Mesenchymal stem cell (in vitro differentiated cells and primary cell): ENCODE results near the gene MED29. TPM values are rescaled to one million over a fixed set of nuclear protein-coding genes. Genes with fewer than 3 reads are reported as not detected.
A peak's percentile ranks its signal among the peaks of the same experiment; 100 is the strongest.

Experiments
- DNase-seq: peaks from one replicate; pipeline ENCODE4 v3.0.0-alpha.2; 2013
- H2AFZ ChIP-seq: one replicate; pipeline ENCODE4 v1.6.1; 2013; ENCODE audit warnings: low read depth, mild to moderate bottlenecking, control low read depth, inconsistent platforms, low read length, moderate library complexity
- H2AK5ac ChIP-seq: 2 replicates; pipeline ENCODE4 v1.6.1; 2013; ENCODE audit warnings: low read length, moderate library complexity, mild to moderate bottlenecking, inconsistent platforms; ENCODE audit not compliant: severe bottlenecking
- H2BK120ac ChIP-seq: one replicate; pipeline ENCODE4 v1.6.1; 2013; ENCODE audit warnings: low read depth, mild to moderate bottlenecking, inconsistent platforms, low read length, moderate library complexity
- H2BK12ac ChIP-seq, 2 experiments: one replicate each; pipeline ENCODE4 v1.6.1; 2013; ENCODE audit warnings: inconsistent platforms in 2 of 2, low read length in 2 of 2, mild to moderate bottlenecking in 2 of 2, moderate library complexity in 2 of 2, control low read depth in 1 of 2
- H2BK15ac ChIP-seq: one replicate; pipeline ENCODE4 v1.6.1; 2013; ENCODE audit warnings: mild to moderate bottlenecking, low read depth, inconsistent platforms; ENCODE audit not compliant: poor library complexity, severe bottlenecking
- H2BK5ac ChIP-seq: 2 replicates; pipeline ENCODE4 v1.6.1; 2013; ENCODE audit warnings: low read depth, mild to moderate bottlenecking, low read length, control low read depth, inconsistent platforms; ENCODE audit not compliant: poor library complexity, severe bottlenecking
- H3K14ac ChIP-seq, 2 experiments: one replicate each; pipeline ENCODE4 v1.6.1; 2013; ENCODE audit warnings: inconsistent platforms in 2 of 2, low read length in 2 of 2, control low read depth in 1 of 2, mild to moderate bottlenecking in 1 of 2, moderate library complexity in 1 of 2
- H3K18ac ChIP-seq, 2 experiments: one replicate each; pipeline ENCODE4 v1.6.1; 2013; ENCODE audit warnings: inconsistent platforms in 2 of 2, low read length in 2 of 2, control low read depth in 1 of 2, low read depth in 1 of 2, mild to moderate bottlenecking in 1 of 2
- H3K23ac ChIP-seq, 2 experiments: one replicate each; pipeline ENCODE4 v1.6.1; 2013; ENCODE audit warnings: inconsistent platforms in 2 of 2, low read length in 2 of 2, mild to moderate bottlenecking in 2 of 2, moderate library complexity in 2 of 2, control low read depth in 1 of 2
- H3K27ac ChIP-seq: 2 replicates; pipeline ENCODE4 v1.5.1; 2013; ENCODE audit warnings: mild to moderate bottlenecking, moderate library complexity, low read length, control low read depth, inconsistent platforms; ENCODE audit not compliant: poor library complexity, severe bottlenecking
- H3K27me3 ChIP-seq, 2 experiments: 2 replicates each; pipeline versions ENCODE4 v1.6.1 to v1.7.0; 2013; ENCODE audit warnings: low read length in 2 of 2, mild to moderate bottlenecking in 2 of 2, moderate library complexity in 2 of 2, control low read depth in 1 of 2, inconsistent platforms in 1 of 2; ENCODE audit not compliant: control insufficient read depth in 1 of 2, insufficient read depth in 1 of 2
- H3K36me3 ChIP-seq, 2 experiments: 2 replicates each; pipeline versions ENCODE4 v1.6.1 to v1.7.0; 2013; ENCODE audit warnings: low read length in 2 of 2, control low read depth in 1 of 2, inconsistent platforms in 1 of 2, low read depth in 1 of 2, mild to moderate bottlenecking in 1 of 2; ENCODE audit not compliant: insufficient read depth in 2 of 2, control insufficient read depth in 1 of 2
- H3K4ac ChIP-seq, 2 experiments: one replicate each; pipeline ENCODE4 v1.6.1; 2013; ENCODE audit warnings: inconsistent platforms in 2 of 2, low read length in 2 of 2, mild to moderate bottlenecking in 2 of 2, moderate library complexity in 2 of 2, control low read depth in 1 of 2, low read depth in 1 of 2
- H3K4me1 ChIP-seq: 2 replicates; pipeline ENCODE4 v1.6.1; 2013; ENCODE audit warnings: low read depth, low read length, control low read depth; ENCODE audit not compliant: control insufficient read depth, insufficient read depth
- H3K4me2 ChIP-seq: 2 replicates; pipeline ENCODE4 v1.6.1; 2013; ENCODE audit warnings: low read length, mild to moderate bottlenecking, inconsistent platforms; ENCODE audit not compliant: poor library complexity, severe bottlenecking
- H3K4me3 ChIP-seq, 2 experiments: 2 replicates each; pipeline versions ENCODE4 v1.5.1 to v1.7.0; 2013; ENCODE audit warnings: low read length in 2 of 2, mild to moderate bottlenecking in 2 of 2, control low read depth in 1 of 2, low read depth in 1 of 2; ENCODE audit not compliant: insufficient read depth in 1 of 2
- H3K79me1 ChIP-seq: replicated peaks from 2 replicates; pipeline ENCODE4 v1.6.1; 2013; ENCODE audit warnings: mild to moderate bottlenecking, control low read depth, low read length, inconsistent platforms; ENCODE audit not compliant: poor library complexity, severe bottlenecking
- H3K9ac ChIP-seq: 2 replicates; pipeline ENCODE4 v1.7.0; 2013; ENCODE audit warnings: mild to moderate bottlenecking, low read length, moderate library complexity
- H3K9me3 ChIP-seq: 2 replicates; pipeline ENCODE4 v1.7.0; 2013; ENCODE audit warnings: mild to moderate bottlenecking, low read length; ENCODE audit not compliant: control insufficient read depth
- H4K8ac ChIP-seq: one replicate; pipeline ENCODE4 v1.6.1; 2013; ENCODE audit warnings: inconsistent platforms, mild to moderate bottlenecking, low read length, moderate library complexity
- H4K91ac ChIP-seq: one replicate; pipeline ENCODE4 v1.6.1; 2013; ENCODE audit warnings: mild to moderate bottlenecking, low read length, inconsistent platforms
- WGBS: methylation state at CpG from one replicate; pipeline ENCODE4 v1.1.7; 2013; ENCODE audit warnings: mixed read lengths; 5-methylcytosine and 5-hydroxymethylcytosine counted together
- polyA plus RNA-seq, 2 experiments: library from polyadenylated mRNA; stranded (reverse); fragments of 200-250 nt; gene quantifications; one replicate each; pipeline ENCODE4 v1.2.3, GENCODE V29; 2013

MED29 gene, protein sequence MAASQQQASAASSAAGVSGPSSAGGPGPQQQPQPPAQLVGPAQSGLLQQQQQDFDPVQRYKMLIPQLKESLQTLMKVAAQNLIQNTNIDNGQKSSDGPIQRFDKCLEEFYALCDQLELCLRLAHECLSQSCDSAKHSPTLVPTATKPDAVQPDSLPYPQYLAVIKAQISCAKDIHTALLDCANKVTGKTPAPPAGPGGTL
- polyA plus RNA-seq (2013, experiment 1 of 2), result 31.3 TPM
- 31.7 TPM for polyA plus RNA-seq (2013, experiment 2 of 2)

DNA sequence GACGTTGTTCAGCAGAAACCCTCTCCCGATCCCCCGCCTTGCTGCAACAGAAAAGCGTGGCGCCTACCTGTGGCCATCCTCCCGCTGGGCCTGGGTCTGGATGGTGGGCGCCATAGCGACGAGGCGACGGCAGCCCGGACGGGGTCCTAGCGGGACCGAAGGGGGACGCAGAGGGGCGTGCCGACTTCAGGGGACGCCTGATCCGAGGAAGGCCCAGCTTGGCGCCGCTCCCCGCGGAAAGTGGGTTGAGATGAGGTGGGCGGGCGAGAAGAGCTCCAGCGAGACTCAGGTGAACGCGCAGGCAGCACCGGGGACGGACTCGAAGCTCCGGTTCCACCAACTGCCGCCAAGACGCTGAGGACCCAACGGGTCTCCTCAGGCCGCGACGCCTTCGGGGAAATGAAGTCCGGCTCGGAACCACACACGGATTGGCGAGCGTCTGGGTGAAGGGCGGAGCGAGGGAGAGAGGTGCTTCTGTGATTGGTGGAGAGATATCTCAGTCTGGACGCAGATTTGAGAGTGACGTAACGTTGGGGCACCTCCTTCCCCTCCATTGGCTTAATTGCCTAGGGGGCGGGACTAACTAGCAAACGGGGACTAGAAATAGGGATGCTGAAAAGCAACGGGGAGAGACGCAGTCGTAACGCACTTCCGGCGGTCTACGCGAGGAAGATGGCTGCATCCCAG, at the start of gene MED29, which contains the start of gene PAF1:
Gene MED29 (plus strand): TSS at position 628 of the 687 bp plus-strand sequence. CDS start 45 bp downstream, at position 673.
Gene PAF1 (minus strand): TSS at position 356 of the 687 bp plus-strand sequence. CDS start 242 bp downstream, at position 114.
- H3K9me3 ChIP-seq, result no peaks in the 10 kb centered on the region
- peak within 1 kb of the TSS; percentile 69 to 88 for H3K4ac ChIP-seq
- H4K91ac ChIP-seq, result peak within 1 kb of the TSS; percentile 90
- peak within 1 kb of the TSS; percentile 93 for H4K8ac ChIP-seq
- peaks cover 29% of the 10 kb centered on the region for H3K79me1 ChIP-seq
- no peak within 1 kb of the TSS for H2BK12ac ChIP-seq
- peak within 1 kb of the TSS; percentile 94 for H2AFZ ChIP-seq
- H2BK5ac ChIP-seq, result peak within 1 kb of the TSS; percentile 88
- H3K9ac ChIP-seq, result peak within 1 kb of the TSS; percentile 98
- peak within 1 kb of the TSS; percentile 88 to 100 for H3K4me3 ChIP-seq
- H3K23ac ChIP-seq, result peak within 1 kb of the TSS in 1 of 2 experiments; percentile 46
- H2AK5ac ChIP-seq, result peak within 1 kb of the TSS; percentile 46
- peak within 1 kb of the TSS; percentile 96 to 99 for H3K18ac ChIP-seq
- H3K36me3 ChIP-seq, result peaks cover 48 to 62% of the 10 kb centered on the region in 2 experiments
- peak within 1 kb of the TSS; percentile 78 for H2BK120ac ChIP-seq
- DNase-seq, result peak; percentile 100
- H3K4me1 ChIP-seq, result peaks cover 15% of the 10 kb centered on the region
- peak within 1 kb of the TSS; percentile 97 for H3K27ac ChIP-seq
- peak within 1 kb of the TSS; percentile 94 for H2BK15ac ChIP-seq
- H3K27me3 ChIP-seq, result no peaks in the 10 kb centered on the region
- H3K14ac ChIP-seq, result peak within 1 kb of the TSS; percentile 9 to 85
- WGBS, result under 1% methylated on average over 60 of the region's 60 CpGs
- H3K4me2 ChIP-seq, result peak within 1 kb of the TSS; percentile 79

GRCh38 chr19:39341719-39342604, 49.2 kb upstream of the MED29 start, which contains the start of gene SAMD4B:
Gene SAMD4B (plus strand): TSS chr19:39342421. CDS start chr19:39356894, 14,473 bp downstream.
- WGBS, result 2% methylated on average over 46 of the region's 105 CpGs
- H4K8ac ChIP-seq, result peak within 1 kb of the TSS; percentile 66
- peak within 1 kb of the TSS; percentile 94 for H3K9ac ChIP-seq
- H3K4me2 ChIP-seq, result peak within 1 kb of the TSS; percentile 72
- H3K79me1 ChIP-seq, result peaks cover 30% of the 10 kb centered on the region
- H3K4me3 ChIP-seq, result peak within 1 kb of the TSS; percentile 74 to 86
- peak within 1 kb of the TSS; percentile 63 to 71 for H3K14ac ChIP-seq
- no peak within 1 kb of the TSS for H2BK12ac ChIP-seq
- H2AFZ ChIP-seq, result peak within 1 kb of the TSS; percentile 30
- peaks cover 10% of the 10 kb centered on the region for H3K4me1 ChIP-seq
- peak within 1 kb of the TSS; percentile 24 to 90 for H3K4ac ChIP-seq
- H3K27ac ChIP-seq, result peak within 1 kb of the TSS; percentile 56
- no peaks in the 10 kb centered on the region for H3K9me3 ChIP-seq
- peak within 1 kb of the TSS; percentile 78 for H2BK15ac ChIP-seq
- no peaks in the 10 kb centered on the region for H3K27me3 ChIP-seq
- peak within 1 kb of the TSS; percentile 70 for H4K91ac ChIP-seq
- H3K18ac ChIP-seq, result peak within 1 kb of the TSS; percentile 74 to 79
- no peak within 1 kb of the TSS for H2BK5ac ChIP-seq
- H2BK120ac ChIP-seq, result peak within 1 kb of the TSS; percentile 54
- no peak within 1 kb of the TSS for H2AK5ac ChIP-seq
- H3K36me3 ChIP-seq, result peaks cover 0 to 28% of the 10 kb centered on the region in 2 experiments
- H3K23ac ChIP-seq, result peak within 1 kb of the TSS in 1 of 2 experiments; percentile 77
- DNase-seq, result peak; percentile 98

DNA sequence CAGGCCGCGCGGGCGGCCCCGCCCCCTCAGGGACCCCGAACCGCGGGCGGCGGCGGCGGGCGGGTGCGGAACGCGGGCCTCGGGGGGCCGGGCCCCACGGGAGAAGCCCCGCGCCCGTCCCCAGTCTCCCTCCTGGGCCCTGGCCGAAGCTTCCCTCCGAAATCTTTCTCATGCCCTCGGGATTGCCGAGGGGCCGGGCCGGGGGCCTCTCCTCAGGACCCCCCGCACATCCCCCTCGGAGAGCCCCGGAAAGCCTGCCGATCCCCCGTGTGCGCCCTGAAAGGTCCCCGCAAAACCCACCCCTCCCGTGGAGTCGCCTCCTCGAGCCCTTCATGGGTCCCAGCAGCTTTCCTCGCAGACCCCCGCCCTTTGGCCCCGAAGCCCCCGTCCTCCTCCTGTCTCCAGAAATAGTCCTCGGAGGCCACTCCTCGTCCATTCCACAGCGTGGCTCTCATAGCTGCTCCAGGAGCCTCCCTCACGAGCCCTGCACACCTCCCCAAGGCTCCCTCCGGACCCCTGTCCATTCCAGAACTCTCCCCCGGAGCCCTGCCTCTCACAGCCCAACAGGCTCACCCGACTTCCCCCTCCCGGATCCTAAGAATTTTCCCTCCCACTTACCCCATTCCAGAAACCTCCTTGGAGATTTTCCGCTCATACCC, 48.4 kb upstream of the MED29 start:
- peak; percentile 40 for DNase-seq
- H3K4me1 ChIP-seq, result peaks cover 13% of the 10 kb centered on the region
- H4K8ac ChIP-seq, result no peak overlapping the region
- peak overlapping the region; percentile 74 to 86 for H3K4me3 ChIP-seq
- peak overlapping the region; percentile 72 for H3K4me2 ChIP-seq
- no peak overlapping the region for H2AK5ac ChIP-seq
- H2BK5ac ChIP-seq, result no peak overlapping the region
- peak overlapping the region in 1 of 2 experiments; percentile 67 for H3K23ac ChIP-seq
- peak overlapping the region; percentile 94 for H3K9ac ChIP-seq
- H3K79me1 ChIP-seq, result peaks cover 37% of the 10 kb centered on the region
- H3K27ac ChIP-seq, result no peak overlapping the region
- H3K36me3 ChIP-seq, result peaks cover 0 to 31% of the 10 kb centered on the region in 2 experiments
- H3K4ac ChIP-seq, result peak overlapping the region in 1 of 2 experiments; percentile 24
- H3K27me3 ChIP-seq, result no peaks in the 10 kb centered on the region
- no peak overlapping the region for H2BK12ac ChIP-seq
- peak overlapping the region; percentile 70 for H4K91ac ChIP-seq
- peak overlapping the region; percentile 74 to 79 for H3K18ac ChIP-seq
- peak overlapping the region in 1 of 2 experiments; percentile 63 for H3K14ac ChIP-seq
- no peaks in the 10 kb centered on the region for H3K9me3 ChIP-seq
- H2BK120ac ChIP-seq, result peak overlapping the region; percentile 54
- peak overlapping the region; percentile 78 for H2BK15ac ChIP-seq
- peak overlapping the region; percentile 23 for H2AFZ ChIP-seq
- WGBS, result 1% methylated on average over 50 of the region's 51 CpGs
